WTC11 (cell line): ENCODE data around the gene TMEM54. TPM values are rescaled to one million over a fixed set of nuclear protein-coding genes. Genes with fewer than 3 reads are reported as not detected.
"Not testable (repeated sequence)": the region's sequence is repeated elsewhere in the genome, so short reads cannot be mapped to it uniquely, and the experiment has no call there.

ENCODE experiments used
- ATAC-seq: fragments of 200-7000 bp; cut with Tn5 transposase; 2 replicates; pipeline ENCODE4 v1.10.0; 2021; ENCODE audit warnings: mild to moderate bottlenecking, moderate library complexity
- CTCF ChIA-PET: fragments of 300-600 bp; sonication (Branson Sonifier 250); formaldehyde crosslinking; loops from one replicate; lab custom pipeline; 2021; ENCODE audit warnings: antibody characterized with exemption; lab: Charles Lee
- POLR2A ChIA-PET: fragments of 350-600 bp; sonication (Branson Sonifier 250); formaldehyde crosslinking; loops from one replicate; lab custom pipeline; 2021; ENCODE audit warnings: antibody characterized with exemption; lab: Charles Lee
- DNase-seq: peaks from one replicate; pipeline ENCODE4 v3.0.0; 2021; ENCODE audit warnings: low spot score
- H3K27ac Mint-ChIP-seq: 2 replicates; pipeline ENCODE4 v1.8.0; 2021; ENCODE audit warnings: mixed read lengths
- H3K27me3 Mint-ChIP-seq: 2 replicates; pipeline ENCODE4 v1.8.0; 2021; ENCODE audit warnings: low read depth, mild to moderate bottlenecking, moderate library complexity, mixed read lengths
- H3K36me3 Mint-ChIP-seq: 2 replicates; pipeline ENCODE4 v1.8.0; 2021; ENCODE audit warnings: mixed read lengths
- H3K4me1 Mint-ChIP-seq: 2 replicates; pipeline ENCODE4 v1.8.0; 2022; ENCODE audit warnings: mixed read lengths
- H3K4me3 Mint-ChIP-seq: 2 replicates; pipeline ENCODE4 v1.8.0; 2021; ENCODE audit warnings: mild to moderate bottlenecking, moderate library complexity, mixed read lengths
- H3K9me3 Mint-ChIP-seq: 2 replicates; pipeline ENCODE4 v1.8.0; 2021; ENCODE audit warnings: mixed read lengths
- CBFB ChIP-seq: sonication (generic); formaldehyde crosslinking; IDR thresholded peaks from 2 replicates; pipeline ENCODE4 v1.8.1; 2022; ENCODE audit warnings: mild to moderate bottlenecking, low read depth, missing genetic modification reagents
- CREB1 ChIP-seq: sonication (generic); formaldehyde crosslinking; IDR thresholded peaks from 2 replicates; pipeline ENCODE4 v1.8.0; 2023; ENCODE audit warnings: mild to moderate bottlenecking, missing genetic modification reagents
- ERG ChIP-seq: fragments of 250-450 bp; sonication (Bioruptor Pico); IDR thresholded peaks from 2 replicates; pipeline ENCODE4 v1.8.0; 2021; ENCODE audit warnings: mild to moderate bottlenecking
- GRHL2 ChIP-seq: fragments of 250-450 bp; sonication (Bioruptor Pico); IDR thresholded peaks from 2 replicates; pipeline ENCODE4 v1.8.0; 2022; ENCODE audit warnings: mild to moderate bottlenecking, moderate library complexity; ENCODE audit not compliant: insufficient replicate concordance, severe bottlenecking
- HMGA2 ChIP-seq: fragments of 250-450 bp; sonication (Bioruptor Pico); IDR thresholded peaks from 2 replicates; pipeline ENCODE4 v1.4.0; 2021; ENCODE audit warnings: mild to moderate bottlenecking, moderate library complexity
- NFE2L1 ChIP-seq: sonication (generic); formaldehyde crosslinking; IDR thresholded peaks from 2 replicates; pipeline ENCODE4 v1.8.1; 2023; ENCODE audit warnings: missing genetic modification reagents
- NFYB ChIP-seq: sonication (generic); formaldehyde crosslinking; conservative IDR thresholded peaks from 2 replicates; pipeline ENCODE4 v1.8.0; 2022; ENCODE audit warnings: low read depth, missing genetic modification reagents
- TCF7 ChIP-seq: sonication (generic); formaldehyde crosslinking; IDR thresholded peaks from 2 replicates; pipeline ENCODE4 v1.8.0; 2022; ENCODE audit warnings: mild to moderate bottlenecking, low read depth, missing genetic modification reagents, moderate library complexity
- ZBTB43 ChIP-seq: sonication (generic); formaldehyde crosslinking; IDR thresholded peaks from 2 replicates; pipeline ENCODE4 v1.8.1; 2023; ENCODE audit warnings: mild to moderate bottlenecking, missing genetic modification reagents
- ZNF423 ChIP-seq: fragments of 250-450 bp; sonication (Bioruptor Pico); IDR thresholded peaks from 2 replicates; pipeline ENCODE4 v2.1.2; 2022; ENCODE audit warnings: mild to moderate bottlenecking, moderate library complexity
- ZNF425 ChIP-seq: fragments of 250-450 bp; sonication (Bioruptor Pico); conservative IDR thresholded peaks from 2 replicates; pipeline ENCODE4 v1.9.0; 2021; ENCODE audit warnings: mild to moderate bottlenecking
- total RNA-seq: library from RNA; stranded (reverse); gene quantifications from 3 replicates; pipeline ENCODE4 v1.2.3, GENCODE V29; 2021
- TF ChIP-seq, protein P1 (sequence below): fragments of 250-450 bp; sonication (Bioruptor Pico); IDR thresholded peaks from 2 replicates; pipeline ENCODE4 v1.9.0; 2021; ENCODE audit warnings: mild to moderate bottlenecking

The TMEM54 gene
- total RNA-seq, 1 experiment from 2014 or later, result 20.7 TPM

GRCh38 chr1:32910319-32910718 is 9.1 kb upstream of the TMEM54 start (continued):
- TF ChIP-seq CREB1, result no peak
- no peak for TF ChIP-seq NFE2L1 (CRISPR knock-in tag)
- TF ChIP-seq, protein P1, sequence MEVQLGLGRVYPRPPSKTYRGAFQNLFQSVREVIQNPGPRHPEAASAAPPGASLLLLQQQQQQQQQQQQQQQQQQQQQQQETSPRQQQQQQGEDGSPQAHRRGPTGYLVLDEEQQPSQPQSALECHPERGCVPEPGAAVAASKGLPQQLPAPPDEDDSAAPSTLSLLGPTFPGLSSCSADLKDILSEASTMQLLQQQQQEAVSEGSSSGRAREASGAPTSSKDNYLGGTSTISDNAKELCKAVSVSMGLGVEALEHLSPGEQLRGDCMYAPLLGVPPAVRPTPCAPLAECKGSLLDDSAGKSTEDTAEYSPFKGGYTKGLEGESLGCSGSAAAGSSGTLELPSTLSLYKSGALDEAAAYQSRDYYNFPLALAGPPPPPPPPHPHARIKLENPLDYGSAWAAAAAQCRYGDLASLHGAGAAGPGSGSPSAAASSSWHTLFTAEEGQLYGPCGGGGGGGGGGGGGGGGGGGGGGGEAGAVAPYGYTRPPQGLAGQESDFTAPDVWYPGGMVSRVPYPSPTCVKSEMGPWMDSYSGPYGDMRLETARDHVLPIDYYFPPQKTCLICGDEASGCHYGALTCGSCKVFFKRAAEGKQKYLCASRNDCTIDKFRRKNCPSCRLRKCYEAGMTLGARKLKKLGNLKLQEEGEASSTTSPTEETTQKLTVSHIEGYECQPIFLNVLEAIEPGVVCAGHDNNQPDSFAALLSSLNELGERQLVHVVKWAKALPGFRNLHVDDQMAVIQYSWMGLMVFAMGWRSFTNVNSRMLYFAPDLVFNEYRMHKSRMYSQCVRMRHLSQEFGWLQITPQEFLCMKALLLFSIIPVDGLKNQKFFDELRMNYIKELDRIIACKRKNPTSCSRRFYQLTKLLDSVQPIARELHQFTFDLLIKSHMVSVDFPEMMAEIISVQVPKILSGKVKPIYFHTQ (CRISPR knock-in tag), result no peak
- no peak for TF ChIP-seq ERG (CRISPR knock-in tag)

GRCh38 chr1:32907435-32907834 is 6.2 kb upstream of the TMEM54 start:
- ChIA-PET CTCF (interaction anchor here (0.7 to 2.8 kb wide), 7 partner anchors 15 to 179 kb away, joined by 3 to 15 read pairs (median 4); no protein-coding TSS in a partner anchor), POLR2A (interaction anchor here (0.7 kb wide), 1 partner anchor 13 kb away, joined by 3 read pairs; no protein-coding TSS in a partner anchor)
- Mint-ChIP-seq H3K9me3 (peaks cover 6% of the 10 kb centered on the region), H3K27ac (no peak overlapping the region), H3K36me3 (no peaks in the 10 kb centered on the region), H3K4me1 (no peaks in the 10 kb centered on the region), H3K27me3 (peaks cover 25% of the 10 kb centered on the region), H3K4me3 (no peak overlapping the region)
- DNase-seq (no peak), ATAC-seq (no peak)
- TF ChIP-seq CBFB (CRISPR knock-in tag) (no peak), NFYB (CRISPR knock-in tag) (no peak), ZBTB43 (no peak), NFE2L1 (CRISPR knock-in tag) (no peak), TCF7 (no peak), ZNF425 (no peak)

DNA sequence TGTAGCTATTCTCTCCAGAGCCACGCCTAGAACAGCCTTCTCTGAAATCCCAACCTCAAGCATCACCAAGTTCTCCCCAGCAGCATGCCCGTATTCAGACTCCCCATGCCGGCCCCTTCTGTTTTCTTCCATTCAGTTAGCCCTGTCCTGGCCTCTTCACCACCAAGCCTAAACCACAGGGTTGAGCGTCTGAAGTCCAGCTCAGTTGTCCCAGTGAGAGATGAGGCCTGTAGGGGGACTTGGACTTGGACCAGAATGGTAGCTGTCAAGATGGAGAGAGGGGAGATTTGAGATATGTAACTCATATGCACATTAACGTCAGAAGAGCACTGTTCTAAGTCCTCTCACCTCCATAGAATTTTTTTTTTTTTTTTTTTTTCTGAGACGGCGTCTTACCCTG is 5.5 kb upstream of the TMEM54 start:
- TF ChIP-seq HMGA2 (CRISPR knock-in tag) (no peak), GRHL2 (CRISPR knock-in tag) (no peak), ZNF423 (CRISPR knock-in tag) (no peak)
- Mint-ChIP-seq H3K27me3 (peaks cover 33% of the 10 kb centered on the region), H3K9me3 (peaks cover 6% of the 10 kb centered on the region), H3K4me3 (no peak overlapping the region), H3K36me3 (no peaks in the 10 kb centered on the region), H3K27ac (no peak overlapping the region), H3K4me1 (peaks cover 4% of the 10 kb centered on the region)
- no peak for ATAC-seq
- CTCF ChIA-PET, result interaction anchor here (0.7 to 2.8 kb wide), 7 partner anchors 19 to 389 kb away, joined by 3 to 15 read pairs (median 4); no protein-coding TSS in a partner anchor
- DNase-seq, result no peak
- POLR2A ChIA-PET, result interaction anchor here (0.7 kb wide), 1 partner anchor 13 kb away, joined by 3 read pairs; no protein-coding TSS in a partner anchor

DNA sequence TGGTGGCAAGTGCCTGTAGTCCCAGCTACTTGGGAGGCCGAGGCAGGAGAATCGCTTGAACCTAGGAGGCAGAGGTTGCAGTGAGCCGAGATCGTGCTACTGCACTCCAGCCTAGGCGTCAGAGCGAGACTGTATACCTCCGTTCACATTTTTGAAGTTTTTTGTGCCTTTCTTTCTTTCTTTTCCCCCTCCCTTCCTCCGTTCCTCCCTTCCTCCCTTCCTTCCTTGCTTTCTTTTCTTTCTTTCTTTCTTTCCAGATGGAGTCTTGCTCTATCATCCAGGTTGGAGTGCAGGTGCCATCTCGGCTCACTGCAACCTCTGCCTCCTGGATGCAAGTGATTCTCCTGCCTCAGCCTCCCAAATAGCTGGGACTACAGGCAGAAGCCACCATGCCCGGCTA is 4.4 kb upstream of the TMEM54 start:
- CTCF ChIA-PET, result interaction anchor here (0.7 to 2.8 kb wide), 4 partner anchors 12 to 29 kb away, joined by 3 to 15 read pairs (median 6); no protein-coding TSS in a partner anchor
- H3K27ac Mint-ChIP-seq, H3K4me1 Mint-ChIP-seq, H3K9me3 Mint-ChIP-seq, H3K36me3 Mint-ChIP-seq, DNase-seq, POLR2A ChIA-PET, H3K4me3 Mint-ChIP-seq, ATAC-seq: not testable (repeated sequence)
- peaks cover 40% of the 10 kb centered on the region for H3K27me3 Mint-ChIP-seq
